HG02973 (cell line): ENCODE measurements around the gene RIMS4.

Experiments used
- ATAC-seq: cut with Tn5 transposase; IDR thresholded peaks from one replicate; pipeline ENCODE4 v1.9.1; 2021; ENCODE audit warnings: moderate library complexity; ENCODE audit not compliant: unreplicated experiment

RIMS4 gene

DNA sequence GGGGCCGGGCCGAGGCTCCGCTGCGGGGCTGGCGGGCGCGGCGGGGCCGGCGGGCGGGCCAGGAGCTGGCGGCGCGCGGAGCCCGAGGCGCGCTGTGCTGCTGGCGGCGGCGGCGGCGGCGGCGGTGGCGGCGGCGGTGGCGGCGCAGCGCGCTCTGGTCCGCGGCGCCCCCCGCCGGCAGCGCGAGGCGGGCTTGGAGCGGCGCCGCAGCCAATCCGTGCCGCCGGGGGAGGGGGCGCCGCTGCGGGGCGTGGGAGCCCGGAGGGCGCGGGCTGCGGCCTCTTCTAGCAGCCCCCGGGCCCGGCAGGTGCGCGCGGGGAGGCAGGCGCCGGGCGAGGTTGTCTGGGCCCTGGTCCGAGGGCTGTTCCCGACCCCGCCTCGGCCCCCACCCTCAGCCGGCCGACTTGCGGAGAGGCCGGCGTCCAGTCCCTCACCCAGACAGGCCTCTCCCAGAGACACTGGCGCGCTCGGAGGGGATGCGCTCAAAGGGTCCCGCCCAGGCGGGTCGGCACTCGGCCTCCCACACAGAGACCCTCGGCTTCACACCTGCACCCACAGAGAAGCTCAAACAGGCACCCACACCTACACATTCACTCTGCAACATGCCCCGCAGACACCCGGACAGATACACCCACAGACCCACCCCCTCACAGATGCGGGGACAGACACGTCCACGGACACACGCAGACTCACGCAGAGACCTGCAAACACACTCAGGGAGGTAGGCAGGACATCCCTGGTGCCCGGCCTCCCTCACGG is at the start of gene RIMS4:
RIMS4 (minus strand) TSS at position 156 of the 759 bp plus-strand sequence. CDS start 275 bp downstream, outside the sequence.
- no peak for ATAC-seq

DNA sequence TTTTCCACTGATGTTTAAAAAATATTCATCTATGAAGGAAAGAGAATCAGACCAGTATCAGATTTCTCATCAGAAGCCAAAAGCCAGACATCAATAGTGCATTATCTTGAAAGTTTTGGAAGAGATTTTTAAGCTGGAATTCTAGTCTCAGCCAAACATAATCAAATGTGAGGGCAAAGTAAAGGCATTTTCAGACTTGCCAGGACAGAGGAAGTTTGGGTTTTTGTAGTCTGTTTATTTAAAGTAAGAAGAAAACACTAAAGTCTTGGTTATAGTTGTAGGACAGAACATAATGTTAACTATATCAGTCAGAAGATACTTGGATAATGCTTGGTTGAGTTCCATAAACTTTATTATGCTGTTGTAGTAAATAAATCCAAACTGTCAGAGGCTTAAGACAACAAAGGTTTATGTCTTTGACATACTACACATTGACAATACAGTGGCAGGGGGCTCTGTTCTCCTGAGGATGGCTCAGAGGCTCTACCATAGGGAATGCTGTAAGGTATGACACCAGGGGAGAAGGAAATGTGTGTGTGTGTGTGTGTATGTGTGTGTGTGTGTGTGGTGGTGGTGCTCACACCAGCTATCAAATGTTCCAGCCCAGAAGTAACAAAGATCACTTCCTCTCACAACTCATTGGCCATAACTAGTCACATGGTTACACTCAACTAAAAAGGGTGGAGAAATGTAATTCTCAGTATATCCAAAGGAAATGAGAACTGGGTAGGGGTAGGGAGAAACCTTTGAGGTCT is 48.4 kb upstream of the RIMS4 start:
- no peak for ATAC-seq

DNA sequence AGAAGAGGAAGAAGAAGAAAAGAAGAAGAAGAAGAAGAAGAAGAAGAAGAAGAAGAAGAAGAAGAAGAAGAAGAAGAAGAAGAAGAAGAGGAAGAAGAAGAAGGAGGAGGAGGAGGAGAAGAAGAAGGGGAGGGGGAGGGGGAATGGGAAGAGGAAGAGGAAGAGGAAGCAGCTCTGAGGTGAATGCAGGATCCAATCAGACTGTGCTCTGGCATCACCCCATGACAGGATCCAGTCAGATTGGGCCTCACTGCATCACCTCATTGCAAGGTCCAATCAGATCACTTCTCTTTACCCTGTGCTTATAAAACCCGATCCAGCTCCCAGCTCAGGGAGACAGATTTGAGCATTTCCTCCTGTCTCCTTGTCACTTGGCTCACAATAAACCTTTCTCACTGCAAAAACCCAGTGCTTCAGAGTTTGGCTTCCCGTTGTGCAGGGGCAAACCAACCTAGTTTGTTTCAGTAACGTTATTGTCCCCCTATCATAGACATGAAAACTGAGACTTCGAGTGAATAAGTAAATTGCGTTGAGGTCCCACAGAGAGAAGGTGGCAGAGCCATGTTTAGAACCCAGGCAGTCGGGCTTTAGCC is 46.6 kb upstream of the RIMS4 start:
- no peak for ATAC-seq

DNA sequence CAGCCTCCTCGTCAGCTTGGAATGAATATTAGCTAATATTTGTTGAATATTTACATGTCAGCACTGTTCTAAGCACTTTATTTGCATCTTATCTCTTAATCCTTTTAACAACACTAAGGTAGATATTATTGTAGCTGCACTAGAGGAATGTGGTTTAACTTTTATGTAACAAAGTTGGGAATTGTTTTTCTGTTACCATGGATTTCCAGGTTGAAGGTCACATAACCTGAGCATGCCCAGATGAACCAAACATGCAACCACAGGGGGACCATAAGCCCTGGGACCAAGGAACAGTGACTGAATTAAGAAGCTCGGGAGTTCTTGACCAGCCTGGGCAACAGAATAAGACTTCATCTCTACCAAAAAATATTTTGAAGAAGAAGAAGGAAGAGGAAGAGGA is 46.1 kb upstream of the RIMS4 start:
- no peak for ATAC-seq

DNA sequence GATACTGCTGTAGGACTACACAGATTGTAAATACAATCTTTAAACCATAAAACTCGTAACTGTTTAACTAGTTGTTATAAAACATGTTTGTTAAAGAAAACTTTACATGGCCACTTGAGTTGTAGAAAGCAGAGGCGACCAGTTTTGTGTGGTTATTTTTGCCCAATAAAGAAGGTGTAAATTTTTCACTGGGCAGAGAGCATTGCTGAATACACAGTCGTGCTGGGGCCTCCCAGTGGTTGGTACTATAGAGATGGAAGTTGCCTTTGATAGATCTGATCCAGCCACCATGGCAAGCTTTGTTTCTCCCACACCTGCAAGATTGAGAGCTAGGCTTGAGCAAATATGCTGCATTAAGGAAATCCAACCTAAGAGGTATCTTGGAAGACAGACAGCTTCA is 41.2 kb upstream of the RIMS4 start:
- no peak for ATAC-seq

DNA sequence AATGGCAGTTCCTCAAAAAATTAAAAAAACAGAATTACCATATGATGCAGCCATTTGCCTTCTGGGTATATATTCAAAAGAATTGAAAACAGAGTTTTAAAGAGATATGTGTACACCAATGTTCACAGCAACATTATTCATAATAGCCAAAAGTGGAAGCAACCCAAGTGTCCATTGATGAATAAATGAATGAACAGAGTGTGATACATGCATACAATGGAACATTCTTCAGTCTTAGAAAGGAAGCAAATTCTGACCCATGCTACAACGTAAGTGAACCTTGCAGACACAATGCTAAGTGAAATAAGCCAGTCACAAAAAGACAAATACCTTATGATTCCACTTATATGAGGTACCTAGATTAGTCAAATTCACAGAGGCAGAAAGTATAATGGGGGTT is 40.5 kb upstream of the RIMS4 start:
- ATAC-seq = no peak

DNA sequence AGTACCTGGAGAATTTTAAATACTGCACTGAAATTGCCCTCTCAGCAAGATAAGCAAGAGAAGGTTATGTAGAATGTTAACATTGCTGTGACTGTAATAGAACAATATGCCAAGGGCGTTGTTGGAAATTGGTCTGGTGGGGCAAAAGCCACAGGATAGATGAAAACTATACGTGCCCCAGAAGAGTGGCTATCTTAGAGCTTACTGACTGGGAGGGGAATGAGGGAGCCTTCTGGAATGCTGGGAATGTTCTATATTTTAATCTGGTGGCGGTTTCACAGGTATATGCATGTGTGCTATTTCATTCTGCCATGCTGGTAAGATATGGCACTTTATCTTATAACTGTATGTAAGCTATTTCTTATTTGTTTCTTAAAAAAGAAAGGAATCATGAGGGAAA is 39.9 kb upstream of the RIMS4 start:
- no peak for ATAC-seq

DNA sequence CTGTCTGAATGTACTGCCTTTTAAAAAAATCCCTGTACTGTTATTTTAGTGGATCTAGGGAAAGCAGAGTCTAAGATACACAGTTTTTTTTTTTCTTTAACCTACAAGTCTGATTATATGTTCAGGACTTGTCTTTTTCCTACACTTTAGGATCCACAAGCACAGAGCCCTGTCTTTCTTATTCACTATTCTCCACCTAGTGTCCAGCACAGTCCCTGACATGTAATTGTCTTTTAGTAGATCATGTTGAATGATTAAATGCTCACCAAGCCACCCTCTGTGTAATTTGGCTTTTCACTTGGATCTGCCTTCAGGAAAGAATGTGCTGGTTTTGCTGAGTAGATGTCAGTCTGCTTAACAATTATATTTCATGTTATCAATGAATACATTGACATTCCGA is 39.4 kb upstream of the RIMS4 start:
- no peak for ATAC-seq

DNA sequence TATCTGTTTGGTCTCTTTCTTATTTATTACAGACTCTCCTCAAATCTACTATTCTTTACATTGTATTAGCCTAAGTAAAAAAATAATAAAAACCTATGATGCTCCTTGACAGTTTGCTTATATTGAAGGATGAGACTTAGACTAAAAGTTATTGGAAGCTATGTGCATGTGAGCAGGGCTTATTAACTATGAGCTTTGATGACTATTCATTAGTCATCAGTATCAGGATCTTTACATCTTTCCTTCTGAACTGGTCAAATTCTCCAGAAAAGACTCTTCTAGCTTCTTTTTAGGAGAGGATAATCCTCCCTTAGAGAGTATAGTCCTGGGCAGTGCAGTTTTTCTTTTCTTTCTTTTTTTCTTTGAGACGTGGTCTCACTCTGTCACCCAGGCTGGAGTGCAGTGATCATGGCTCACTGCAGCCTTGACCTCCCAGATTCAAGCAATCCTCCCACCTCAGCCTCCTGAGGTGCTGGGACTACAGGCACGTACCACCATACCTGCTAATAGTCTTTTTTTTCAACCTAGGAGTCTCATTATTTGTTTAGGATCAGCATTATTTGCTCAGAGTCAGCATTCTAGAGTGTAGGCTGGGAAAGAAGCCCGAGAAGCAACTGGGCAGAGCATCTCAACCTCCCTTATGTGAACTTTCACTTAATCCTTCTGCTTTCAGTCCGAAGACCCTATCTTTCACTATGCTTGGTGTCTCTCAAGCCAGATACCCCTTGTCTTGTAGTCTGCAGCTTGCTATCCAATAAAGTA is 38.1 kb upstream of the RIMS4 start:
- ATAC-seq = no peak

DNA sequence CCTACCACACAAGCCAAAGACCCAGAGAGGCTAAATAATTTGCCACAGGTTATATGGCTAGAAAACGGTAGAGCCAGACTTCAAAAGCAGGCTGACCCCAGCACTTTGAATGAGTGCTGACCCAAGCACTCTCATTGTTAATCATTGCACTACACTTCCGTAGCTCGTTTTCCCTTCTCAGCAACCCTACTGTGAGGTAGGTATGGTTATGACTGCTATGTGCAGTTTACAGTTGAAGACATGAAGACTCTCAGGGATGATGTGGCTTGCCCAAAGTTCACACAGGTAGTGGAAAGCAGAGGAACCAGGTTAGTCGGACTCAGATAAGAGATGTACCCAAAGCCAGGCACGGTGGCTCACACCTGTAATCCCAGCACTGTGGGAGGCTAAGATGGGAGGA is 33.5 kb upstream of the RIMS4 start:
- ATAC-seq = no peak

DNA sequence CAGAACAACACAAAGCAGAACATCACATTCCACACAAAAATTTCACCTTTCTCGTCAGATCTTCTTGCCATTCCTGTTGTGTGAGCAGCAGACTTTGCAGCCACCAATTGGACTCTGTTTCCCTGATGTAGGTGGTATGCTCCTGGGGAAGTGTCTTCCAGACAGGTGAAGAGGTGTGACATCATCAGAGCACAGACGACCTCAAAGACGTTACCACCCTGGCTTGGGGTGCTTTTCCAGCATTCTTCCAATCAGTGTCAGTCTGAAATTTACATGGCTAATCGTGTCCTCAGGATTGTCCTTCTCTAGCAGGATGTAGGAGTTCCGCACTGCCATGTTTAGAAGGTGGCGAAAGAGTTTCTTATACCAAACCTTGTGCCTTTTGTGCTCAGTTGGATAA is 31.6 kb upstream of the RIMS4 start:
- ATAC-seq = no peak

DNA sequence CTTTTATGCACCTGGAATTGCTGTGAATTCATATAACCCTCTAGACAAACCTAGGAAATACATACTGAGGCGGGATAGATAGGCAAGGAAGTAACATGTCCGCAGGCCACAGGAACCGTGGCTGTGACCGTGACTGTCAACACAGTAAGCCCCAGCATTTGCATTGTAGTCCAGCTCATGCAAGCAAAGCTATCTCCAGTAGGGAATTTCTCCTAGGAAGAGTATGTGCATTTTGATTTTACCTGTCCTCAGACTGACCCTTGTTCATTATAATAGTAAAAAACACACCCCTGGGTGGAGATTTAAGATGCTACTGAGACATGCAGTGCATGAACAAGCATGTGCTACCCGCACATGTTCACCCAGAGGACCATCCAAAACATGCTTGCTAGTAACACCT is 30.5 kb upstream of the RIMS4 start:
- no peak for ATAC-seq

DNA sequence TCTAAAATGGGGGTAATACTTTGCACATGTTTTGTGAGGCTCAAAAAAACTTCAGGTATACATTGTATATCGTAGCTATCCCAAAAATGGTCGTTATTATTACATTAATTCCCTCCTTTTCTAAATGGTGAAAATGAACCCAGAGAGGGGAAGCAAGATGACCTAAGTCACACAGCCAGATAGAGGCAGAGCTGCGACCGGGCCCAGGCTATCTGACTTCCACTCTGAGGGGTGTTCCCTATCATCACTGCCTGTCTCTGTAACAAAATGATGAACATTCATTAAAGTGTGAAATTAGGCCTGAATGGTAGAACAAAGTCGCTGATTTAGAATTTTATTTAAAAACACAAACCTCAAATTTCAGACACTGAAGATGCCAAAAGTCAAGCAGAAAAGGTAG is 29.1 kb upstream of the RIMS4 start:
- ATAC-seq = no peak

DNA sequence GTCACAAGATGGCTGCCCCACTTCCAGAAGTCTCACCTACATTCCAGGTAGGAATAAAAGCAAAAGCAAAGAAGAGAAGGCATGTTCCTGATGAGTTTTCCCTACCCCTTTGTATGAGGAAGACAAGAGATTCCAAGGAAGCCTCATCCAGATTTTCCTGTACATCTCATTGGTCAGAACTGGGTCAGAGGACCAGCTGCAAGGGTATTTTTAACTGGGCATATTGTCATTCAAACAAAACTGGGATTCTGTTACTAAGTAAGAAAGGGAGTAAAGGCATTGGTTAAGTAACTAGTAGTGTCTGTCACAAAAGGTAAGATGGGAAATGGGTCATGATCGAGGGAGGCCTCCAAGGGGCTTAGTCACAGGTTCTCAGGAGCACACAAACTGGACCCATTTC is 28.2 kb upstream of the RIMS4 start:
- no peak for ATAC-seq

DNA sequence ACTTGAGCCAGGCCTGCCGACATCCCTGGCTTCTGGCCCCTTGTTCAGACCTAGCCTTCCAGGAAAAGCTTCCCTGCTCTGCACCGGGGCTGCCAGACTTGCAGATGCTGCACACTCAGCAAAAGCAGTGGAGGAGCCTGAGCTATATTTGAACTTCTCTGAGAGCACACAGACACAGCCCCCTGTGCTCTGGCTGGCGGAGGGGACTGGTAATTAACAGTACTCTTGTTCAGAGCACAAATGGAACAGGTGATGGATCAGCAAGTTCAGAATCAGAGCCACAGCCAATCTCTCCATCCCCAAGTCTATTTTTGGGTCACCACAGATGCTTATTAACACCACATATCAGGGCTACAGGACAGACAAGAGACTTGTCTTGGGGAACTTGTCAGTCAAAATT is 27.6 kb upstream of the RIMS4 start:
- ATAC-seq = no peak

DNA sequence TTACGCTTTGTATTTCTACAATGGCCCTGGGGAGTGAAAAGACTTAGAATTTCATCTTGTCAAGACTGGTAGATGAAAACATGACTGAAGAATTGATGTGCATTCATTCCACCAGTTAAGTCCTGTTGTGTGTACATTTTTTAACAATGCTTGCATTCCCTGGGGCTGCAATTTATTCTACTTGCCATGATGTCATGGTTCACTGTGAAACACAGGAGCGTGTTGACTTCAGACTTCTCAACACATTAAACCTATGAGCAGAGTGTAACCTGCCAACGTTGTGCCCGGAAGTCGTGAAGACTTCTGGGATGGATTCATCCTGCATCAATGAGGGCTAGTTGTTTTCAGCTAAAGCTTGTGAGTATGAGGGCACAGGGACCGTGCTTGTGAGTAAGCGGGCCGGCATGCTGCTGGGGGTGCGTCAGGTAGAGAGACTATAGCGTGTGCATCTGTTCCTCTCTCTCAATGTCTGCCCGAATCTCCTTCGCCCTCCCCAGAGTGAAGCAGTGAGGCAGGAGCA is 26.3 kb upstream of the RIMS4 start:
- ATAC-seq = no peak

DNA sequence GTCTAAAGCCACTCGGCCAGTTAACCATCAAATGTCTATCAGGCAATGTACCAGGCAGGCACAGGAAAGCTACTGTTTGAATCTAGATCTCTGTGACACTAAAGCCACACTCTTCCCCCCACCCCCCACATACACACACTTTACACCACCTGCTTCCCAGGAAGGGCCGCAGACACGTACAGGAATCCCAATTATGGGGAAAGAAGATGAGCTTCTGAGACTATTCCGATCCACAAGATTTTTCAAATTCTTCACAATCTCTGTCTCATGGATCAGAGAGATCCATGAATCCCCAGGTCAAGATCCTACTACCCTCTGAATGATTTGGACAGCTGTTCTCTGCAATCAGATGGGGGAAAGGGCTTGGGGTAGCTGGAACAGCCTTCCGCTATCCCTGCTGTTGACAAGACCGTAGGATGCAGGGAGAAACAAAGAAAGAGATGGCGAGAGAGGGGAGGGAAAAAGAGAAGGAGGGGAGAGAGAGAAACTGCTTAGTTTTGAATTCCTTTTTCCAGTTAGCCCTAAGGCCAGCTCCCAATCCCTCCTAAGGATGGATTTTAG is 25.4 kb upstream of the RIMS4 start:
- ATAC-seq = no peak

DNA sequence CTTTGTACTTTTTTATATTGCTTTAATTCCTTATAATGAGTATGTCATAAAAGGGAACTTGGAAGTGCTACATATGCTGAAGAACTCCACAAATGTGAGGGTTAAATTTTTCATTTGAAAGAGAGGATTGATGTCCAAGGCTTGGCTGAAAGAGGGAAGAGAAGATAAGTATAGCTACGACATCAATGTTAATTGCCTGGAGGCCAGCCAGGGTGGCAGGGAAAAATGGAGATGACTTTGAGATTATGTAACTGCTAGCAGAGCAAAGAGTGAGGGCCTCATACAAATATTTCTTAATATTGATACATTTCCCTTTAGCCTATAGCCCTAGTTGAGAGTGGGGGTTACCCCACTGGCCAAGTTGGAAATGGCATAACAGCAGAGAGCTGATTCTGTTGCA is 24.8 kb upstream of the RIMS4 start:
- no peak for ATAC-seq

DNA sequence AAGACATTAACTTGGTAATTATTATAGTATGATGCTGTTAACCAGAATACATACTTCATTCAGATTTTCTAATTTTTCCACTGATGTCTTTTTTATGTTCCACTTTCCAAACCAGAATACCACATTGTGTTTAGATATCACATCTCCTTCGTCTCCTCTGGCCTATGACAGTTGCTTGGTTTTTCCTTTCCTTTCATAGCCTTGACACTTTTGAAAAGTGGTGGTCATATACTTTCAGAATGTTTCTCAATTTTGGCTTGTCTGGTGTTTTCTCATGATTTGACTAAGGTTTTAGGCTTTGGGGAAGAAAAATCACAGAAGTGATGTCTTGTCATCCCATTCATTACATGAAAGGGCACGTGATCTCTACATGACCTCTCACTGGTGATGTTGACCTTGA is 24.3 kb upstream of the RIMS4 start:
- ATAC-seq = no peak

DNA sequence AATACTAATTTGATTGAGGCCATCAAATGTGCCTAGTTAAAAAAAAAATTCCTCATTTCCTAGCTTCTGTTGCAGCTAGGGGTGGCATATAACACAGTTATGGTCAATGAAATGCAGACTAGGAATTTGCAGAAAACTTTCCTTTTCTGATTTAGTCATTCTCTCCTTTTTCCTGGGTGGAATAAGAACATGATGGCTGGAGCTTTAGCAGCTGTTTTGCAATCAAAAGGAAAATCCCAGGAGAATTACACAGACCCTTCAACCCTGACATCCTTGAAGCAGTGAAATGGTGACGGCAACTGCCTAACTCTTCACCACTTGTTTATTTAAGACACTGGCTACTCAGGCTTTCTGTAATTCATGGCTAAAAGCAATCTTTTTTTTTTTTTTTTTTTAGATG is 23.1 kb upstream of the RIMS4 start:
- no peak for ATAC-seq

DNA sequence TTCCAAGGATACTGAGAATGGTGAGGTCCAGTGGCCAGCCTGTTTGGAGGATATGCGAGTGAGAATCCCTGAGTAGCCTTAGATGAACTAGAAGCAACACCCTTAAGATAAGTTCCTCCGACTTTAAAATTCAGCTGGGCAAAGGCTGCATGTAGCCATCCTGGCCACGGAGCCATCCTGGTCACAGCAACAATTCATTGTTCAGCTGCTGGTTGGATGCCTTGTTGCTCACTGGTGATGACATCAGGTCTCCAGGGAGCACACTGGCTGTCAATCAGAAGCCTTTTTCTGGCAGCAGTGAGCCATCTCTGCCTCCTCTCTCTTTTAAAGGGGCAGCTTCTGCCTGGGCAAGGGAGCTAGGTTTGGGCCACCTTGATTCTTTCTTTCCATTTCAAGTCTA is 22.4 kb upstream of the RIMS4 start:
- no peak for ATAC-seq
